ENCODE results near the gene ALS2. TPM values are rescaled to one million over a fixed set of nuclear protein-coding genes. Genes with fewer than 3 reads are reported as not detected.

ALS2 gene
- total and polyA plus RNA-seq, 2 experiments from 2014 or later = 10.7 to 34.9 TPM

- no peak overlapping the region for H2AFZ ChIP-seq
- no peak for TF ChIP-seq EZH2 (IDR thresholded peaks at IDR 0.05; ENCODE audit: borderline replicate concordance)
- peak overlapping the region; percentile 82 for H3K4me2 ChIP-seq
- H3K4me1 ChIP-seq (ENCODE audit: insufficient read depth) = peaks cover 46% of the 10 kb centered on the region
- H4K20me1 ChIP-seq (ENCODE audit: insufficient read depth, poor library complexity, severe bottlenecking) = no peaks in the 10 kb centered on the region
- no peak overlapping the region for H3K27ac ChIP-seq
- no peaks in the 10 kb centered on the region for H3K36me3 ChIP-seq (replicated peaks; ENCODE audit: insufficient read depth, low read depth)
- no peak overlapping the region for H3K4me3 ChIP-seq
- no peaks in the 10 kb centered on the region for H3K27me3 ChIP-seq
- peaks cover 81% of the 10 kb centered on the region for H3K79me2 ChIP-seq
- H3K9me2 ChIP-seq (replicated peaks; ENCODE audit: insufficient read depth) = no peaks in the 10 kb centered on the region
- DNase-seq (ENCODE audit: low spot score) = no peak
- no peaks in the 10 kb centered on the region for H3K9me3 ChIP-seq (ENCODE audit: low read depth)
Observed at GRCh38 chr2:201777043-201777442, 3.7 kb downstream of the ALS2 start.

- Histone ChIP-seq H3K9me2 (replicated peaks; ENCODE audit: insufficient read depth) (no peaks in the 10 kb centered on the region), H3K27me3 (no peaks in the 10 kb centered on the region), H3K79me2 (peaks cover 97% of the 10 kb centered on the region), H3K36me3 (replicated peaks; ENCODE audit: insufficient read depth, low read depth) (no peaks in the 10 kb centered on the region), H3K9me3 (ENCODE audit: low read depth) (no peaks in the 10 kb centered on the region), H3K4me3 (no peak overlapping the region), H2AFZ (no peak overlapping the region), H3K4me2 (peak overlapping the region; percentile 82), H3K4me1 (ENCODE audit: insufficient read depth) (peaks cover 46% of the 10 kb centered on the region), H3K27ac (peak overlapping the region; percentile 31), H4K20me1 (ENCODE audit: insufficient read depth, poor library complexity, severe bottlenecking) (no peaks in the 10 kb centered on the region)
- TF ChIP-seq, protein P1, sequence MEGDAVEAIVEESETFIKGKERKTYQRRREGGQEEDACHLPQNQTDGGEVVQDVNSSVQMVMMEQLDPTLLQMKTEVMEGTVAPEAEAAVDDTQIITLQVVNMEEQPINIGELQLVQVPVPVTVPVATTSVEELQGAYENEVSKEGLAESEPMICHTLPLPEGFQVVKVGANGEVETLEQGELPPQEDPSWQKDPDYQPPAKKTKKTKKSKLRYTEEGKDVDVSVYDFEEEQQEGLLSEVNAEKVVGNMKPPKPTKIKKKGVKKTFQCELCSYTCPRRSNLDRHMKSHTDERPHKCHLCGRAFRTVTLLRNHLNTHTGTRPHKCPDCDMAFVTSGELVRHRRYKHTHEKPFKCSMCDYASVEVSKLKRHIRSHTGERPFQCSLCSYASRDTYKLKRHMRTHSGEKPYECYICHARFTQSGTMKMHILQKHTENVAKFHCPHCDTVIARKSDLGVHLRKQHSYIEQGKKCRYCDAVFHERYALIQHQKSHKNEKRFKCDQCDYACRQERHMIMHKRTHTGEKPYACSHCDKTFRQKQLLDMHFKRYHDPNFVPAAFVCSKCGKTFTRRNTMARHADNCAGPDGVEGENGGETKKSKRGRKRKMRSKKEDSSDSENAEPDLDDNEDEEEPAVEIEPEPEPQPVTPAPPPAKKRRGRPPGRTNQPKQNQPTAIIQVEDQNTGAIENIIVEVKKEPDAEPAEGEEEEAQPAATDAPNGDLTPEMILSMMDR (IDR thresholded peaks at IDR 0.05; ENCODE audit: poor library complexity) = no peak
- TF ChIP-seq EZH2phosphoT487 (IDR thresholded peaks at IDR 0.05; ENCODE audit: low read depth, severe bottlenecking, unreplicated experiment) = no peak
- no peak for TF ChIP-seq EZH2 (IDR thresholded peaks at IDR 0.05; ENCODE audit: borderline replicate concordance)
- no peak for DNase-seq (ENCODE audit: low spot score)
- 100% methylated on average over 1 of the region's 1 CpG for WGBS (ENCODE audit: low lambda C conversion rate, missing lambda C conversion rate)
Observed at GRCh38 chr2:201775326-201775725, 5.4 kb downstream of the ALS2 start.

DNA sequence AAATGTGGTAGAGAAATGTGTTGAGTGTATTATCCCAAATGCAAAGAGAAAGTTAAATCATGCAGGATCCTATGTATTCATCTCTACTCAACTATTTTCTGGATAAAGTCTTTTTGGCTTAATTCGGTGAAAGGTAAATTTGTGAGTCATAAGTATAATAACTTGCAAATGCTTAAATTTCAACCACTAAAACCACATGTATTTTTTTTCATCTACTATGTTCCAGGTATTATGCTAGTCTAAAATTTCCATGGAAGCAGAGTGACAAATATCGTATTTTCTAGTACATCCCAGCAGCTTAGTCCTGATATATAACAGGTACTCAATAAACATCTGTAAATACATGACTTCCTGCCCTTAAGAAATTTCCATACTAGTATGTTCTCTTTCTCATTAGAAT, 6.2 kb downstream of the ALS2 start:
- Histone ChIP-seq H3K4me1 (ENCODE audit: insufficient read depth) (peaks cover 43% of the 10 kb centered on the region), H2AFZ (no peak overlapping the region), H3K9me3 (ENCODE audit: low read depth) (no peaks in the 10 kb centered on the region), H3K36me3 (replicated peaks; ENCODE audit: insufficient read depth, low read depth) (no peaks in the 10 kb centered on the region), H3K4me2 (no peak overlapping the region), H3K79me2 (peaks cover 97% of the 10 kb centered on the region), H3K9me2 (replicated peaks; ENCODE audit: insufficient read depth) (no peaks in the 10 kb centered on the region), H3K4me3 (no peak overlapping the region), H4K20me1 (ENCODE audit: insufficient read depth, poor library complexity, severe bottlenecking) (no peaks in the 10 kb centered on the region), H3K27me3 (no peaks in the 10 kb centered on the region), H3K27ac (no peak overlapping the region)
- no peak for DNase-seq (ENCODE audit: low spot score)
- TF ChIP-seq, protein P1 (IDR thresholded peaks at IDR 0.05; ENCODE audit: poor library complexity) = no peak
- TF ChIP-seq EZH2phosphoT487 (IDR thresholded peaks at IDR 0.05; ENCODE audit: low read depth, severe bottlenecking, unreplicated experiment) = no peak
- no peak for TF ChIP-seq EZH2 (IDR thresholded peaks at IDR 0.05; ENCODE audit: borderline replicate concordance)
- 95% methylated on average over 2 of the region's 2 CpGs for WGBS (ENCODE audit: low lambda C conversion rate, missing lambda C conversion rate)

DNA sequence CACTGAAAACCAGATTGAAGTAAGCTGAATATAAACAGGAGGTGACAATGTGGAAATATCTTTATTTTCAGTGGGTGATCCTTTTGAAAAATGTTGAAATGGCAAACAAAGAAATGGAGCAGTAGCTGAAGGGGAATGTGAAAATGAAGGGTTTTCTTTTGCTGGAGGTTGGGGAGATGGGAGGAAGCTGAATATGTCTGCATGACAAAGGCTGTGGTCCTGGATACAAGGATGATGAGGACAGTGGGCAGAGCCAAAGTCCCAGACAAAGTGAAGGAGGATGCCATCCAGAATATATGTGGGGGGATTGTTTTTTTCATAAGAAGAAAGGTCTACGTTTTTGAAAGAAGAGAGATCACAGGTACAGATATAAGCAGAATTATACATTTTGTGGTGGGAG, 6.7 kb downstream of the ALS2 start:
- H3K4me2 ChIP-seq = no peak overlapping the region
- no peaks in the 10 kb centered on the region for H3K27me3 ChIP-seq
- no peak for DNase-seq (ENCODE audit: low spot score)
- WGBS (ENCODE audit: low lambda C conversion rate, missing lambda C conversion rate) = 96% methylated on average over 1 of the region's 1 CpG
- peaks cover 38% of the 10 kb centered on the region for H3K4me1 ChIP-seq (ENCODE audit: insufficient read depth)
- H3K27ac ChIP-seq = no peak overlapping the region
- H2AFZ ChIP-seq = no peak overlapping the region
- H3K36me3 ChIP-seq (replicated peaks; ENCODE audit: insufficient read depth, low read depth) = no peaks in the 10 kb centered on the region
- no peaks in the 10 kb centered on the region for H3K9me3 ChIP-seq (ENCODE audit: low read depth)
- H4K20me1 ChIP-seq (ENCODE audit: insufficient read depth, poor library complexity, severe bottlenecking) = no peaks in the 10 kb centered on the region
- TF ChIP-seq EZH2 (IDR thresholded peaks at IDR 0.05; ENCODE audit: borderline replicate concordance) (no peak), EZH2phosphoT487 (IDR thresholded peaks at IDR 0.05; ENCODE audit: low read depth, severe bottlenecking, unreplicated experiment) (no peak)
- TF ChIP-seq, protein P1 (IDR thresholded peaks at IDR 0.05; ENCODE audit: poor library complexity) = no peak
- no peaks in the 10 kb centered on the region for H3K9me2 ChIP-seq (replicated peaks; ENCODE audit: insufficient read depth)
- H3K4me3 ChIP-seq = no peak overlapping the region
- peaks cover 97% of the 10 kb centered on the region for H3K79me2 ChIP-seq
